Measurements from ENCODE around the gene ORAI2. TPM values are rescaled to one million over a fixed set of nuclear protein-coding genes. Genes with fewer than 3 reads are reported as not detected.
A peak's percentile ranks its signal among the peaks of the same experiment; 100 is the strongest.

ORAI2 gene
- total and polyA plus RNA-seq, 7 donors = 1.4 to 38.7 (median 7.9) TPM

DNA sequence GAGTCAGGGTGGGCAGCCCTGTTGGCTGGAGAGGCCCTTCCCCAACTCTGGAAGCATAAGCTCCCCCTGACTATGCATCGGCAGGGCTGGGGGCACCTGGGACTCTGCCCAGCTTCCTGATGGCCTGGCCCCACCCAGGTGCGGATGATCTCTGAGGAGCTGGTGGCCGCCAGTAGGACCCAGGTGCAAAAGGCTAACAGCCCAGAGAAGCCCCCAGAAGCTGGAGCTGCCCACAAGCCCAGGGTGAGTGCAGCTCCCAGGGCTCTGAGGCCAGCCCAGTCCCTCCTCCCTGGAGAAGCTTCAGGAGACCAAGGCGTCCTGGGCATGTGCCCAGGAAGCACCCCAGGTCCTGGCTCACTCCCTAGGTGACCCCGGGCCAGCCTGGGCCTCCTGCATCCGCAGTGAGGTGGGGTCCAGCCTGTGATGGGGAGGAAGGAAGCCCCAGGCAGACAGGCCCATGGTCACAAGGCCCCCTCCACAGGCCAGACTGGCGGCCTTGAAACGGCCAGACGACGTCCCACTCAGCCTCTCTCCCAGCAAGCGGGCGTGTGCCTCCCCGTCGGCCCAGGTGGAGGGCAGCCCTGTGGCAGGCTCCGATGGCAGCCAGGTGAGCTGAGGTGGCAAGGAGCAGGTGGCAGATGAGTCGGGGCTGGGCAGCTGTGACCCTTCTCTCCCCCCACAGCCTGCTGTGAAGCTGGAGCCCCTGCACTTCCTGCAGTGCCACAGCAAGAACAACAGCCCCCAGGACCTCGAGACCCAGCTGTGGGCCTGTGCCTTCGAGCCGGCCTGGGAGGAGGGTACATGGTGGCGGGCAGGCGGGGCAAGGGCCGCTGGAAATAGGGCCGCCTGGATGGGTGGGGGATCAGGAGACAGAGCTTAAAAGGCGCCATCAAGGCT, 34.5 kb downstream of the ORAI2 start:
- Histone ChIP-seq H3K9me3 (no peaks in the 10 kb centered on the region), H3K4me3 (no peak overlapping the region), H3K4me1 (peaks cover 0 to 23% (median 19%) of the 10 kb centered on the region in 4 donors), H3K27me3 (no peaks in the 10 kb centered on the region), H3K36me3 (peaks cover 0 to 34% (median 6%) of the 10 kb centered on the region in 4 donors), H3K27ac (no peak overlapping the region)
- WGBS, 2 donors = 88 to 92% methylated on average over 24 of the region's 24 CpGs
- intact Hi-C loops (cut with DNase I) = no loop called here
- peak; percentile 63 for DNase-seq
- TF ChIP-seq POLR2AphosphoS5 (IDR thresholded peaks at IDR 0.05) = no peak
- no peak for TF ChIP-seq EP300 (IDR thresholded peaks at IDR 0.05)
- TF ChIP-seq POLR2A (IDR thresholded peaks at IDR 0.05) = no peak
- TF ChIP-seq, protein P1, sequence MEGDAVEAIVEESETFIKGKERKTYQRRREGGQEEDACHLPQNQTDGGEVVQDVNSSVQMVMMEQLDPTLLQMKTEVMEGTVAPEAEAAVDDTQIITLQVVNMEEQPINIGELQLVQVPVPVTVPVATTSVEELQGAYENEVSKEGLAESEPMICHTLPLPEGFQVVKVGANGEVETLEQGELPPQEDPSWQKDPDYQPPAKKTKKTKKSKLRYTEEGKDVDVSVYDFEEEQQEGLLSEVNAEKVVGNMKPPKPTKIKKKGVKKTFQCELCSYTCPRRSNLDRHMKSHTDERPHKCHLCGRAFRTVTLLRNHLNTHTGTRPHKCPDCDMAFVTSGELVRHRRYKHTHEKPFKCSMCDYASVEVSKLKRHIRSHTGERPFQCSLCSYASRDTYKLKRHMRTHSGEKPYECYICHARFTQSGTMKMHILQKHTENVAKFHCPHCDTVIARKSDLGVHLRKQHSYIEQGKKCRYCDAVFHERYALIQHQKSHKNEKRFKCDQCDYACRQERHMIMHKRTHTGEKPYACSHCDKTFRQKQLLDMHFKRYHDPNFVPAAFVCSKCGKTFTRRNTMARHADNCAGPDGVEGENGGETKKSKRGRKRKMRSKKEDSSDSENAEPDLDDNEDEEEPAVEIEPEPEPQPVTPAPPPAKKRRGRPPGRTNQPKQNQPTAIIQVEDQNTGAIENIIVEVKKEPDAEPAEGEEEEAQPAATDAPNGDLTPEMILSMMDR (IDR thresholded peaks at IDR 0.05) = no peak

DNA sequence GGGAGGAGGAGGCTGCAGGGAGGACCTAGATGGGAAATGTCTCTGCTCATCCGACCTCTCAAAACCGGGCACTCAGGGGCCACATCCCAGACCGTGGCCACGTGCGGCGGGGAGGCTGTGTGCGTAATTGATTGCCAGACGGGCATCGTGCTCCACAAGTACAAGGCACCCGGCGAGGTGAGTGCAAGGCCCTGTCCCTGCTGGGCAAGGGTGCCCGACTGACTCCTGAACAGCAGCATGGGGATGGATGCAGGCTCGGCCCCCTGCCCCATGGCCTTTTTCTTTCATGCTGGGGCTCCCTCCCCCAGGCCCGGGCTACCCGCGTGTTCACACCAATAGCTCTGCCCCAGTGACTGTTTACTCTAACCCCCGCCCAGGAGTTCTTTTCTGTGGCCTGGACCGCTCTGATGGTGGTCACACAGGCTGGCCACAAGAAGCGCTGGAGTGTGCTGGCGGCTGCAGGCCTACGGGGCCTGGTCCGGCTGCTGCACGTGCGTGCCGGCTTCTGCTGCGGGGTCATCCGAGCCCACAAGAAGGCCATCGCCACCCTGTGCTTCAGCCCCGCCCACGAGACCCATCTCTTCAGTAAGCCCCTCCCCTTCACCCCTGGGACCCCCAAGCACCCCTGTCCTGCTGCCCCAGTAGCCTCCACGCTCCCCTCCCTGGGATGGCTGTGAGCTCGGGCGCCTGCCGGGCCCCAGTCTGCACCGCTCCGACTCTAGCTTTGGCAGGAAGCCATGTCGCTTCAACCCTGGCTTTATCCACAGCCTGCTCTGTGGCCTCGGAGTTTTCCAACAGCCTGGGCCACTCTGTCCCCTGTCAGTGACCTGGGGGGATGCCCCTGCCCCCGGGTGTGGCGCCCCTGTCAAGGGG, 35.3 kb downstream of the ORAI2 start:
- intact Hi-C loops (cut with DNase I) = no loop called here
- no peak overlapping the region for H3K27ac ChIP-seq
- peak; percentile 68 for DNase-seq
- no peaks in the 10 kb centered on the region for H3K27me3 ChIP-seq
- no peaks in the 10 kb centered on the region for H3K9me3 ChIP-seq
- 89 to 92% methylated on average over 40 of the region's 40 CpGs for WGBS, 2 donors
- H3K4me3 ChIP-seq = no peak overlapping the region
- H3K4me1 ChIP-seq = peaks cover 0 to 19% (median 14%) of the 10 kb centered on the region in 4 donors
- peaks cover 0 to 42% (median 12%) of the 10 kb centered on the region in 4 donors for H3K36me3 ChIP-seq
- TF ChIP-seq POLR2AphosphoS5 (IDR thresholded peaks at IDR 0.05) (no peak), POLR2A (IDR thresholded peaks at IDR 0.05) (no peak), EP300 (IDR thresholded peaks at IDR 0.05) (no peak)
- TF ChIP-seq, protein P1 (IDR thresholded peaks at IDR 0.05) = no peak

DNA sequence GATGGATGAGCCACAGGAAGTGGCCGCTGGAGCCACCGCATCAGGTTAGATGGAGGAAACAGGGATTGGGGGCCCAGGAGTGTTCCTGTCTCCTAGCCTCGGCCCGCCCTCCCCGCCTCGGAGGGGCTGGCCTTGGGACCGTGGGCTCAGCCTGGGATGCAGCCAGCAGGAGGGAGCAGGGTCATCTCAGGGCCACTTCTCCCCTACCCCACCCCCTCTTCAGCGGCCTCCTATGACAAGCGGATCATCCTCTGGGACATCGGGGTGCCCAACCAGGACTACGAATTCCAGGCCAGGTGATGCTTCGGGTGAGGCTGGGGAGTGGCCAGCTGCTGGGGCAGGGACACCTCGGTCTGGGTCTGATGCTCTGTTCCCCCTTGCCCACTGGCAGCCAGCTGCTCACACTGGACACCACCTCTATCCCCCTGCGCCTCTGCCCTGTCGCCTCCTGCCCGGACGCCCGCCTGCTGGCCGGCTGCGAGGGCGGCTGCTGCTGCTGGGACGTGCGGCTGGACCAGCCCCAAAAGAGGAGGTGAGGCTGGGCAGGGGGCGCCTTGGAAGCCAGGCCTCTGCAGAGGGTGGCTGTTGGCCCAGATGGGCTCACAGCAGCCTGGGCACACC, 36.1 kb downstream of the ORAI2 start:
- TF ChIP-seq, protein P1 (IDR thresholded peaks at IDR 0.05) = no peak
- TF ChIP-seq POLR2AphosphoS5 (IDR thresholded peaks at IDR 0.05) = no peak
- Histone ChIP-seq H3K36me3 (peaks cover 0 to 44% (median 12%) of the 10 kb centered on the region in 4 donors), H3K27ac (no peak overlapping the region), H3K9me3 (no peaks in the 10 kb centered on the region), H3K4me1 (peaks cover 0 to 12% (median 9%) of the 10 kb centered on the region in 4 donors), H3K4me3 (no peak overlapping the region), H3K27me3 (no peaks in the 10 kb centered on the region)
- intact Hi-C loops (cut with DNase I) = no loop called here
- DNase-seq = peak; percentile 60
- WGBS, 2 donors = 87 to 93% methylated on average over 24 of the region's 24 CpGs

DNA sequence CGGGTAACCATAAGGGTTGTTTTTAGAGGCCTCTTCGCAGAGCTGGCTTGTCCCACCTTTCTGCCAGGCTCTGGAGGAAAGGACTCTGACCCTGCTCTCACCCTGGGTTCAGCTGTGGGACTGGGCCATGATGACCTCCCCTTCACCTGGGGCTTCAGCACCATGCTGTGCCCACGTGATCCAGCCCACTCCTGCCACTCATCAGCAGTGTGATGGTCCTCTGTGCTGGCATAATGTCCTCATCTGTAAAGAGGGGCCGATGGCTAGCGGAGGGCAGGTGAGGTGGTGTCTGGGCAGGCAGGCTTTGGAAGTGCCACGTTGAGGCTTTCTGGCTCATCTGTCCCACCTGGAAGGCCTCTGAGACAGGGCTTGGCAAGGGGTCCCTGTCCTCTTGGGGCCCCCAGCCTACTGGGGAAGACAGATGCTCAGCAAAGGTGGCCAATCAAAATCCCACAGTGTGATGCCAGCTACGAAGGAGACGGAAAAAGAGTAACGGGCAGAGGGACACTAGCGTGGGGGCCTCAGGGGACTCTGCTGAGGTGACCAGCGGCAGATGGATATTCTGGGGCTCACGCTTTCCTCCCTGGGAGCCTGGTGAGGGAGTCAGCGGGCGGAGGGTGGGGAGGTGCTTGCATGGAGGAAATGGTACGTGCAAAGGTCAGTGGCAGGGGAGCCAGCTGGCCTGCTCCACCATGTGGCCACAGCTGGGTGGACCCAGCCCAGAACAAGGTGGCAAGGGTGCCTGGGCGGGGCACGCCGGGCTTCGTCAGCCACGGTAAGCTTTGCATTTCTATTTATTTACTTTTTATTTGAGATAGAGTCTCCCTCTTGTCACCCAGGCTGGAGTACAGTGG, 36.8 kb downstream of the ORAI2 start:
- no peak overlapping the region for H3K27ac ChIP-seq
- WGBS, 2 donors = 34 to 78% methylated on average over 20 of the region's 20 CpGs
- H3K36me3 ChIP-seq = peaks cover 0 to 44% (median 12%) of the 10 kb centered on the region in 4 donors
- peaks cover 0 to 12% (median 9%) of the 10 kb centered on the region in 4 donors for H3K4me1 ChIP-seq
- DNase-seq = peak; percentile 63
- no peak overlapping the region for H3K4me3 ChIP-seq
- no peaks in the 10 kb centered on the region for H3K9me3 ChIP-seq
- H3K27me3 ChIP-seq = no peaks in the 10 kb centered on the region
- no peak for TF ChIP-seq POLR2AphosphoS5 (IDR thresholded peaks at IDR 0.05)
- TF ChIP-seq POLR2A (IDR thresholded peaks at IDR 0.05) = no peak
- no peak for TF ChIP-seq EP300 (IDR thresholded peaks at IDR 0.05)
- TF ChIP-seq, protein P1 (IDR thresholded peaks at IDR 0.05) = no peak
- intact Hi-C loops (cut with DNase I) = no loop called here
